Duodenal mucosa (tissue), 2 donors: ENCODE data around the gene DNAAF9.

ENCODE experiments used
- H3K27ac ChIP-seq: one replicate; pipeline ENCODE4 v1.7.0; 2013; ENCODE audit warnings: low read depth, low read length
- H3K27me3 ChIP-seq, 2 donors: one replicate each; pipeline ENCODE4 v1.7.0; 2013; ENCODE audit warnings: low read length in 2 of 2, control low read depth in 1 of 2; ENCODE audit not compliant: insufficient read depth in 2 of 2, control insufficient read depth in 1 of 2
- H3K36me3 ChIP-seq, 2 donors: one replicate each; pipeline ENCODE4 v1.7.0; 2013; ENCODE audit warnings: low read length in 2 of 2, control low read depth in 1 of 2; ENCODE audit not compliant: insufficient read depth in 2 of 2, control insufficient read depth in 1 of 2
- H3K4me1 ChIP-seq, 2 donors: one replicate each; pipeline ENCODE4 v1.7.0; 2013; ENCODE audit warnings: low read length in 2 of 2, control low read depth in 1 of 2; ENCODE audit not compliant: insufficient read depth in 2 of 2, control insufficient read depth in 1 of 2
- H3K4me3 ChIP-seq, 2 donors: one replicate each; pipeline ENCODE4 v1.7.0; 2013; ENCODE audit warnings: low read length in 2 of 2, low read depth in 1 of 2
- H3K9ac ChIP-seq, 2 donors: one replicate each; pipeline ENCODE4 v1.7.0; 2013; ENCODE audit warnings: low read length in 2 of 2, low read depth in 1 of 2
- H3K9me3 ChIP-seq, 2 donors: one replicate each; pipeline ENCODE4 v1.7.0; 2013; ENCODE audit warnings: low read length in 2 of 2, control low read depth in 1 of 2; ENCODE audit not compliant: control insufficient read depth in 1 of 2

The DNAAF9 gene

GRCh38 chr20:3380228-3381070, 27.0 kb downstream of the DNAAF9 start:
- H3K27ac ChIP-seq, result no peak overlapping the region
- no peak overlapping the region for H3K9ac ChIP-seq
- H3K9me3 ChIP-seq, result no peaks in the 10 kb centered on the region
- H3K27me3 ChIP-seq, result no peaks in the 10 kb centered on the region
- H3K4me3 ChIP-seq, result no peak overlapping the region
- no peaks in the 10 kb centered on the region for H3K4me1 ChIP-seq
- H3K36me3 ChIP-seq, result peaks cover 6 to 16% of the 10 kb centered on the region in 2 donors

GRCh38 chr20:3378138-3378537, 29.3 kb downstream of the DNAAF9 start:
- peaks cover 11 to 26% of the 10 kb centered on the region in 2 donors for H3K36me3 ChIP-seq
- H3K27ac ChIP-seq, result no peak overlapping the region
- H3K9me3 ChIP-seq, result no peaks in the 10 kb centered on the region

GRCh38 chr20:3377644-3378043, 29.8 kb downstream of the DNAAF9 start:
- Histone ChIP-seq H3K27me3 (no peaks in the 10 kb centered on the region), H3K4me1 (no peaks in the 10 kb centered on the region), H3K9me3 (no peaks in the 10 kb centered on the region), H3K36me3 (peaks cover 14 to 30% of the 10 kb centered on the region in 2 donors), H3K9ac (no peak overlapping the region), H3K27ac (no peak overlapping the region), H3K4me3 (no peak overlapping the region)

More at GRCh38 chr20:3378138-3378537, 29.3 kb downstream of the DNAAF9 start:
- Histone ChIP-seq H3K4me1 (no peaks in the 10 kb centered on the region), H3K4me3 (no peak overlapping the region), H3K27me3 (no peaks in the 10 kb centered on the region), H3K9ac (no peak overlapping the region)

- Histone ChIP-seq H3K4me3 (no peak overlapping the region), H3K27me3 (no peaks in the 10 kb centered on the region), H3K9ac (no peak overlapping the region), H3K36me3 (peaks cover 16 to 27% of the 10 kb centered on the region in 2 donors), H3K9me3 (no peaks in the 10 kb centered on the region), H3K27ac (no peak overlapping the region), H3K4me1 (no peaks in the 10 kb centered on the region)
These were observed 33.2 kb downstream of the DNAAF9 start for GRCh38 chr20:3374296-3374695.

GRCh38 chr20:3371754-3372153, 35.7 kb downstream of the DNAAF9 start:
- no peak overlapping the region for H3K4me3 ChIP-seq
- no peaks in the 10 kb centered on the region for H3K9me3 ChIP-seq
- no peak overlapping the region for H3K9ac ChIP-seq
- H3K36me3 ChIP-seq, result peaks cover 10 to 17% of the 10 kb centered on the region in 2 donors
- no peaks in the 10 kb centered on the region for H3K27me3 ChIP-seq
- H3K27ac ChIP-seq, result no peak overlapping the region
- no peaks in the 10 kb centered on the region for H3K4me1 ChIP-seq

GRCh38 chr20:3367089-3367488, 40.4 kb downstream of the DNAAF9 start:
- Histone ChIP-seq H3K9ac (no peak overlapping the region), H3K4me3 (no peak overlapping the region), H3K27me3 (no peaks in the 10 kb centered on the region), H3K4me1 (no peaks in the 10 kb centered on the region), H3K27ac (no peak overlapping the region), H3K36me3 (peaks cover 2 to 3% of the 10 kb centered on the region in 2 donors), H3K9me3 (no peaks in the 10 kb centered on the region)

GRCh38 chr20:3364323-3365013, 43.0 kb downstream of the DNAAF9 start:
- H3K9me3 ChIP-seq, result no peaks in the 10 kb centered on the region
- H3K27me3 ChIP-seq, result no peaks in the 10 kb centered on the region
- peaks cover 0 to 3% of the 10 kb centered on the region in 2 donors for H3K36me3 ChIP-seq
- H3K4me3 ChIP-seq, result no peak overlapping the region
- H3K4me1 ChIP-seq, result no peaks in the 10 kb centered on the region
- H3K27ac ChIP-seq, result no peak overlapping the region
- no peak overlapping the region for H3K9ac ChIP-seq

GRCh38 chr20:3360752-3361151, 46.7 kb downstream of the DNAAF9 start:
- Histone ChIP-seq H3K9ac (no peak overlapping the region), H3K27me3 (no peaks in the 10 kb centered on the region), H3K36me3 (no peaks in the 10 kb centered on the region), H3K4me1 (peaks cover 0 to 4% of the 10 kb centered on the region in 2 donors), H3K9me3 (no peaks in the 10 kb centered on the region), H3K4me3 (no peak overlapping the region), H3K27ac (no peak overlapping the region)

- Histone ChIP-seq H3K4me1 (peaks cover 0 to 4% of the 10 kb centered on the region in 2 donors), H3K27ac (no peak overlapping the region), H3K27me3 (no peaks in the 10 kb centered on the region), H3K36me3 (peaks cover 0 to 3% of the 10 kb centered on the region in 2 donors), H3K9ac (no peak overlapping the region), H3K9me3 (no peaks in the 10 kb centered on the region), H3K4me3 (no peak overlapping the region)
These were observed 48.7 kb downstream of the DNAAF9 start for GRCh38 chr20:3358676-3359340.
